Fibroblast of gingiva (primary cell): ENCODE data around the gene KIF9.
"Not testable (repeated sequence)": the region's sequence is repeated elsewhere in the genome, so short reads cannot be mapped to it uniquely, and the experiment has no call there.

Experiments used
- DNase-seq: peaks from one replicate; pipeline ENCODE4 v3.0.0-alpha.2; 2011; ENCODE audit warnings: low read depth

KIF9 gene

GRCh38 chr3:47294392-47294791 is 11.8 kb upstream of the KIF9 start:
- no peak for DNase-seq

DNA sequence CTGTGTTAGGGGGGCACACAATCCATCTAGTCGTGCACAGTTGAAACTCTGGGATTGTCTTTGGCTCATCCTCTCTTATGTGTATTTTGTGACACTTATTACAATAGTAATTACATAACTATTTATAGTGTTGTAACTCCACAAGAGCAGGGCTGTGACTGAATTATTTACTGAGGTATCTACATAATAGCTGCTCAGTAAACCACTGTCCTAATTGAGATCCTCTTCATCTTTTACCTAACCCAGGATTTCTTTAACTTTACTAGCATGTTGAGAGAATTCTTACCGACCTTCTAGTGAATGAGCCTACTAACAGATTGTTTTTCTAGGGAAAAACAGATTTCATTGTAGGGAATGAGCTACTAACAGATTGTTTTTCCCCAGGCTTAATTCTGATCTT is 11.2 kb upstream of the KIF9 start:
- no peak for DNase-seq

- not testable (repeated sequence) for DNase-seq
Measured at GRCh38 chr3:47291754-47292420, 9.3 kb upstream of the KIF9 start.

DNA sequence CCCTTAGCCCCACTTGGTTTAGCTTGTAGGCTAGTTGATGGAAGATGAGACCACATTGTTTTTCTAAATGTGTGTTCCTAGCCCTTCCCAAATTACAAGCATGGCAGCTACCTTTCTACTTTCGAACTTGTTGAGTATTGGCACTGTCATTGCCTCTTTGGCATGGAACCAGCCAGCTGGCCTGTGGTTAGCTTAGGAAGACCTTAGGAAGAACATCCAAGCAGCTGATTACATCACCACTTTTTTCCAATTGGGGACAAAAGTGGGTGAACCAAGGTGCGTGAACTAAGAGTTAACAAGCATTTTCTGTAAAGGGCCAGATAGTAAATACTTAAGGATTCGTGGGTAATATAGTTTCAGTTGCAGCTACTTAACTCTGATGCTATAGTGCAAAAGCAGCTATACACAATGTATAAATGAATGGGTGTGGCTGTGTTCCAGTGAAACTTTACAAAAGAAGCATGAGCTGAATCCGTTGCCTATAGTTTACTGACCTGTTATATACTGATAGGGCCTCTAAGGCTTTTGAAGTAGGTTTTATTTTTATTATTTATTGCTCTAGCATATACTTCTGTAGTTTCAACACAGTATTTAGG is 8.7 kb upstream of the KIF9 start:
- DNase-seq: no peak

- no peak for DNase-seq
Measured at GRCh38 chr3:47288966-47289910, 6.6 kb upstream of the KIF9 start.

DNA sequence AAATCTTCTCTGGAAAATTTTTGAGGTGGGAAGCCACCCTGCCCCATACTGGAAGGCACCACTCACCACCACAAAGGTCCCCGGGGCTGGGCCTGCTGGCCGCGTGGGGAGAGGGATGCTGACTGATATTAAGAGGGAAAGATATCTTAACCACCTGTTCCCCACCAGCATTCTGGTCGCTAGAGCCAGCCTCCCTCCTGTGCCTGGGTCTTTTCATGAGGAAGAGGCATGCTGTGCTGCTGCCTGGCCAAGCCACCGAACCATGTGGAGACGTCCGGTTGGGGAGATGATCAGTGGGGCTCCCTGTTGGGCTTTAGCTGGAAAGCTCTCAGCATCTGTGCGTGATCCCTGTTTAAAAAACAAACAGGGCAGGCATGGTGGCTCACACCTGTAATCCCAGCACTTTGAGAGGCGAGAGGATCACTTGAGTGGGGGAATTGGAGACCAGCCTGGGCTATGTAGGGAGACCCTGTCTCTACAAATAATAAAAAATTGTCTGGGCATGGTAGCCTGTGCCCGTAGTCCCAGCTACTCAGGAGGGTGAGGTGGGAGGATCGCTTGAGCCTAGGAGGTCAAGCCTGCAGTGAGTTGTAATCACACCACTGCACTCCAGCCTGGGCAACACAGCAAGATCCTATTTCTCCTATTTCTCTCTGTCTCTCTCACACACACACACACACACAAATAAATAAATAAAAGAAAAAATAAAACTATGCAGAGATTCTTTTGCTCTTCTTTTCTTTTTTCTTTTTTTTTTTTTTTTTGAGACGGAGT is 1.2 kb upstream of the KIF9 start:
- no peak for DNase-seq

GRCh38 chr3:47283193-47283537 is 566 bp upstream of the KIF9 start:
- DNase-seq: no peak

DNA sequence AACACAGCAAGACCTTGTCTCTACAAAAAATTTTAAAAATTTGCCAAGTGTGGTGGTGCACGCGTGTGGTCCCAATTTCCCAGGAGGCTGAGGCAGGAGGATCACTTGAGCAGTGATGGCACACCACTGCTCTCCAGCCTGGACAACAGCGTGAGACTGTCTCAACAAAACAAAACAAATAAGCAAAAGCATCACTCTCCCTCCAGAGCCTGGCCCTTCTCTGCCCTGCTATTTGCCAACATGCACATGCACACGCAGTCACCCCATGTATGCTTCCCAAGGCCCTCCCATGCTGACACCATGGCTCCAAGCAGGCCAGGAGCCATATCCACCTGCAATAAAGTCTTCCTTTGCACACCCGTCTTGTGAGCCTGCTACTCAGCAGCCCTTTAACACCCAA is 2.1 kb downstream of the KIF9 start:
- no peak for DNase-seq

DNA sequence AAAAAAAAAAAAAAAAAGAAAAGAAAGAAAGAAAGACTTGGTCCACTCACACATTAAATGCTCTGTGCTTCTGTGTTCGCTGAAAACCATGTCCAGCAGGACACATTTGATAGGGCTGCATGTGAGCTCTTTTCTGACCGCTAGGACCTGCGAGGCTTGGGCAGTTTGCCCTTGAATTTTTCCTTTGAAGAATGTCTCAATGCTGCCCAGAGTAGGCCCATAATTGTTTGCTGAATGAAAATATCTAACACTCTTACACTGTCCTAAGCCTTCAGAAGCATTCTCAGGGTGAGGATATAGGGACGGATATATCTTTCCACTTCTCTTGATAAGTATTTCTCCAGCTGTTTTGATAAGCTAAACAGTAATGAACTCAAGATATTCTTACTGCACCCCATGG is 6.0 kb downstream of the KIF9 start:
- DNase-seq: no peak

DNA sequence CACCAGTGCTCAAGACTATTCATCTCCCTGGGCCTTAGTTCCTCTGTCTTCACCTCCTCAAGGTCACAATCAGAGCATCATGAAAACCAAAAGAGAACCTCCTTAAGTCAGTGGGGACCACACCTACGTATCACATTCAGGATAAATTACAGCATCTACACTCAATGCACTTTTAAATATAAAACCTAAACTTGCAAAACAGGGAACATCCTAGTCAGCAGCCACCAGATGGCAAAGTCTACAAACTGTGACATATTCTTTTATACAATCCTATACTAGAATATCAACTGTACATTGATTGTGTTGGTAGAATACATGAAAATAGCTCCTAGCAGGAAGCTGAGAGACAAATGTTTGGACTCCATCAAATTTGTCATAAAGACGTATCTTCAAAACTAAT is 7.9 kb downstream of the KIF9 start:
- no peak for DNase-seq

- no peak for DNase-seq
Measured at GRCh38 chr3:47273564-47273963, 9.0 kb downstream of the KIF9 start.

GRCh38 chr3:47270526-47270925 is 12.1 kb downstream of the KIF9 start:
- DNase-seq: no peak

GRCh38 chr3:47267490-47267824 is 15.1 kb downstream of the KIF9 start:
- DNase-seq: no peak

GRCh38 chr3:47266709-47267489 is 15.7 kb downstream of the KIF9 start:
- peak; percentile 81 for DNase-seq

GRCh38 chr3:47265725-47266428 is 16.7 kb downstream of the KIF9 start:
- no peak for DNase-seq

- no peak for DNase-seq
Measured at GRCh38 chr3:47265008-47265407, 17.6 kb downstream of the KIF9 start.

GRCh38 chr3:47261301-47261700 is 21.3 kb downstream of the KIF9 start:
- peak; percentile 12 for DNase-seq

- no peak for DNase-seq
Measured at GRCh38 chr3:47260605-47261004, 22.0 kb downstream of the KIF9 start.

- no peak for DNase-seq
Measured at GRCh38 chr3:47259114-47259513, 23.5 kb downstream of the KIF9 start.

DNA sequence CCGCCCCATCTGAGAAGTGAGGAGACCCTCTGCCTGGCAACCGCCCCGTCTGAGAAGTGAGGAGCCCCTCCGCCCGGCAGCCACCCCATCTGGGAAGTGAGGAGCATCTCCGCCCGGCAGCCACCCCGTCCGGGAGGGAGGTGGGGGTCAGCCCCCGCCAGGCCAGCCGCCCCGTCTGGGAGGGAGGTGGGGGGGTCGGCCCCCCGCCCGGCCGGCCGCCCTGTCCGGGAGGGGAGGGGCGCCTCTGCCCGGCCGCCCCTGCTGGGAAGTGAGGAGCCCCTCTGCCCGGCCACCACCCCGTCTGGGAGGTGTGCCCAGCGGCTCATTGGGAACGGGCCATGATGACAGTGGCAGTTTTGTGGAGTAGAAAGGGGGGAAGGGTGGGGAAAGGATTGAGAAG is 26.3 kb downstream of the KIF9 start:
- not testable (repeated sequence) for DNase-seq

DNA sequence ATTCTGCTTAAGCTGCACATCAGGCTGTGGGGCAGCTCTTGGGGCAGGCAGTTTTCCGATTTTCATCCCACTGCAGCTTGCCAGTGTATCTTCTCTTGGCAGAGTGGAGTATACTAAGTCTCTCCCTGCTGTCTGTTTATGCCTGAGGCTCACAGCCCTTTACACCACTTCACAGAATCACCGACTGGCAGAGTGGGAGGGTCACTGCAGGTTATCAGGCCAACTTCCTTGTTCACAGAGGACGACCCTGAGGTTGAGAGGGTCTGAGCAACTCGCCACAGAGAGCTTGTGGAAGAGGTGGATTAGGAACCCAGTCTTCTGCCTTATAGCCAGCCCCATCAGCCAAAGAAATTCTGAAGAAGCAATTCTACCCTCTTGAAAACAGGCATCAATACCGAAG is 30.9 kb downstream of the KIF9 start:
- no peak for DNase-seq
